AG09309 (cell line): ENCODE results near the gene VEPH1.

Source experiments
- DNase-seq: peaks from one replicate; pipeline ENCODE4 v3.0.0-alpha.2; 2010; ENCODE audit warnings: low read depth
- H3K4me3 ChIP-seq: 2 replicates; pipeline ENCODE4 v1.5.1; 2011; ENCODE audit warnings: mild to moderate bottlenecking, low read depth, low read length, moderate library complexity; ENCODE audit not compliant: control insufficient read depth
- TF ChIP-seq, protein P1 (sequence below): IDR thresholded peaks from 2 replicates; pipeline ENCODE4 v1.5.1; 2011; ENCODE audit warnings: mild to moderate bottlenecking, low read depth, low read length, inconsistent platforms; ENCODE audit not compliant: insufficient read depth, control insufficient read depth; ENCODE audit errors: missing control alignments

Gene VEPH1

DNA sequence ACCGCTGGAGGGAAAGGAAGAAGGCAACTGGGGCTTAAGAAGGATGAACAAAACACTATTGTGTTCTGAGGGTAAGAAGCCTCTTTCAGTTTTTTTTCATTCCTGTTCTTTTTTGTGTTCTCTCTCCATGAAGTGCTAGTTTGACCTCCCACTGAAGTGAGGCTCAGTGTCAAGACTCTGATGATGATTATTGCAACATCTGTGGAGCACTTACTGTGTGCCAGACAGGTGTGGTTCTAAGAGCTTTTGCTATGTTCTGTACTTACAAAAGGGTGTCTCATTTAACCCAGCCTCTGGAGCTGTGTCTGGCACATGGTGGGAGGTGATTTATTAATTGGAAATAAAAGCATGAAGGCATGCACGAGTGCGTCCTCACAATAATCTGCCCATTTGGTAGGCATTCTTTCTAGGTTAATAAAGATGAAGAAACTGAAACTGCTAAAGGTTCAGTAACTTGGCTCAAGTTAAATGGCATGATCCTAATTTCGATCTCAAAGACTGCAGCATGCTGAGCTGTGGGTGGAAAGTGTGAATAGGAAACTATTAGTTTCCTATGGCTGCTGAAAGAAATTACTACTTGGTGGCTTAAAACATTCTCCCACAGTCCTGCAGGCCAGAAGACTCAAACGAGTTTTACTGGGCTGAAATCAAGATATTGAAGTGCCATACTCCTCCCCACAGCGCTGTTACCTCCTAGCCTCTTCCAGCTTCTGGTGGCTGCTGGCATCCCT lies 38.5 kb upstream of the VEPH1 start:
- no peak overlapping the region for H3K4me3 ChIP-seq
- DNase-seq = no peak
- TF ChIP-seq, protein P1, sequence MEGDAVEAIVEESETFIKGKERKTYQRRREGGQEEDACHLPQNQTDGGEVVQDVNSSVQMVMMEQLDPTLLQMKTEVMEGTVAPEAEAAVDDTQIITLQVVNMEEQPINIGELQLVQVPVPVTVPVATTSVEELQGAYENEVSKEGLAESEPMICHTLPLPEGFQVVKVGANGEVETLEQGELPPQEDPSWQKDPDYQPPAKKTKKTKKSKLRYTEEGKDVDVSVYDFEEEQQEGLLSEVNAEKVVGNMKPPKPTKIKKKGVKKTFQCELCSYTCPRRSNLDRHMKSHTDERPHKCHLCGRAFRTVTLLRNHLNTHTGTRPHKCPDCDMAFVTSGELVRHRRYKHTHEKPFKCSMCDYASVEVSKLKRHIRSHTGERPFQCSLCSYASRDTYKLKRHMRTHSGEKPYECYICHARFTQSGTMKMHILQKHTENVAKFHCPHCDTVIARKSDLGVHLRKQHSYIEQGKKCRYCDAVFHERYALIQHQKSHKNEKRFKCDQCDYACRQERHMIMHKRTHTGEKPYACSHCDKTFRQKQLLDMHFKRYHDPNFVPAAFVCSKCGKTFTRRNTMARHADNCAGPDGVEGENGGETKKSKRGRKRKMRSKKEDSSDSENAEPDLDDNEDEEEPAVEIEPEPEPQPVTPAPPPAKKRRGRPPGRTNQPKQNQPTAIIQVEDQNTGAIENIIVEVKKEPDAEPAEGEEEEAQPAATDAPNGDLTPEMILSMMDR = no peak

DNA sequence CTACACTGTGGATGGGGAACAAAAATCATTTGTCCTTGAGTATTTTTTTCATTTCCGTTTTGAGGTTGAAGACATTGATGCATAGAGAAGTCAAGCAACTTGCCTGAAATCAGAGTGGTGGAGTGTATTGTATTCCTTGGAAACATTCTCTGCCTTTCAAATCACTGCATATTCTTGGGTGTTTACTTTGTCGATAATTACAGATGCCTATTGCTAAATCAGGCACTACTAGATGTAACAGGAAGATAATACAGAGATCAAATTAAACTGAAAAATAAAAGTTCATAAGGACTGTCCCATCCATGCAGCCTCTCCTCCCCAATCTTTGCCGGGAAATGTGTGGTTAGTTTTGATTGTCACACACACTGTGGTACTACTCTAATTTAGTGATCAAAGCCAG lies 37.4 kb upstream of the VEPH1 start:
- no peak for DNase-seq
- no peak overlapping the region for H3K4me3 ChIP-seq
- TF ChIP-seq, protein P1 = no peak

DNA sequence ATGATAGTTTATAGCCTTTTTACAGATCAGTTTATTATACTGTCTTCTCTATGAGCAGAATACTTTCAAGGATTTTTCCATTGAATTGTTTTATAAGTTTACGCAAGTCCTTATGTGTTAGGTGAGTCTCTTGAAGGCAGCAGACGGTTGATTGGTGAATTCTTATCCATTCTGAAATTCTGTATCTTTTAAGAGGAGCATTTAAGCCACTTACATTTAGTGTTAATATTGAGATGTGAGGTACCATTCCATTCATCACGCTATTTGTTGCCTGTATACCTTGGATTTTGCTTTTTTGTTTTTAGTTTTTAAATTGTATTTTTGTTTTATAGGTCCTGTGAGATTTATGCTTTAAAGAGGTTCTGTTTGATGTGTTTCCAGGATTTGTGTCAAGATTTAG lies 32.5 kb upstream of the VEPH1 start:
- TF ChIP-seq, protein P1 = no peak
- DNase-seq = no peak
- H3K4me3 ChIP-seq = no peak overlapping the region

DNA sequence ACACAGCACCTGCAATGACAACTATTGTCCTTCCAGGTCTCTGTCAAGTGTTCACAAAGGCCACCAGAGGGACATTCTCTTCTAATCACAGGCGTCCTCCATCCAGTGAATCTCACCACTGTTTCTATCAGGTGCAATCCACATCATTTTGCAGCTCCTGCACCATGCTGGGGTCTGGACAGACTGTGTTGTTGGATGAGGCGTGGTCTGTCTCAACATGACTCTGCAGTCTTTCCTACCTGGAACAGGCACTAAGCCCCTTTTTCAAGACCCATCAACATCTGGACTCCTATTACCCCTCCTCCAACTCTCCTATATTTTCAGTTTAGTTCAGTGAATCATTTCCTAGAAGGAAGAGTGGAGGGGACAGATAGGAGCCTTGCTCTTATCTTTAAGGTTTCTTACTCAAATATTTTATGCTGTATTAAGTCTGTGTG lies 31.5 kb upstream of the VEPH1 start:
- H3K4me3 ChIP-seq = no peak overlapping the region
- TF ChIP-seq, protein P1 = no peak
- DNase-seq = no peak

DNA sequence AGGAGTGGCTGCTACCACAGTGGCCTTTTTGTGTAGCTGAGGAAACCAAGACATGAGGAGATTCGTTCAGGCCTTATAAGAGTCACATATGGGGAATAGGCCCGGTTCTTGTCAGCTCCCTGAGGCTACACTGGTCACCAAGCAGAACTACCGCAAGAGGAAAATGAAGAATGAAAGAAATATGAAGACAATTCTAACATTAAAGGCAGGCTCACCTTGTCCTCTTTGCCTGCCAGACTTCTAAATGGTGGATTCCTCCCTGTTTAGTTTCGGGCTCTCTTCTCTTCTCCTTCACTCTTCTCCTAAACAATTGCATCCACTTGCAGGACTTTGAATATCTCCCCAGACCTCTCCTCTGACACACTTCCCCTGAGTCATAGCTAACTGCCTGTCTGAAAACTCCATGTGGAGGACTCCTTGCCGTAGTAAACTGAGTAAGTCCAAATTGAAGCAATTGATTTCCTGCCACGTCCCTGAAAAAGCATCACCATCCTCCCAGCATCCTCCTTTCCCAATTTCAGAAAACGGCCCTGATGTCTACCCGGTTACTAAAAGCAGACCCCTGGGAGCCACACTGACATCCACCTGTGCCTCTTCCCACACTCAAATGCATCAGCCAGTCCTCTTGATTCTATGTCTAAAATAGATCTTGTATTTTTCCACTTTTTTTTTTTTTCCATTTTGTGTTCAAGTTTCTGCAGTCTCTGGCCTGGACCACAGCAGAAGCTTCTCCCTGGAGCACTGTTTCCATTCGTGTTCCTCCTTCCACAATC lies 30.3 kb upstream of the VEPH1 start:
- DNase-seq = peak; percentile 76
- peak overlapping the region; percentile 48 for H3K4me3 ChIP-seq
- TF ChIP-seq, protein P1 = no peak

DNA sequence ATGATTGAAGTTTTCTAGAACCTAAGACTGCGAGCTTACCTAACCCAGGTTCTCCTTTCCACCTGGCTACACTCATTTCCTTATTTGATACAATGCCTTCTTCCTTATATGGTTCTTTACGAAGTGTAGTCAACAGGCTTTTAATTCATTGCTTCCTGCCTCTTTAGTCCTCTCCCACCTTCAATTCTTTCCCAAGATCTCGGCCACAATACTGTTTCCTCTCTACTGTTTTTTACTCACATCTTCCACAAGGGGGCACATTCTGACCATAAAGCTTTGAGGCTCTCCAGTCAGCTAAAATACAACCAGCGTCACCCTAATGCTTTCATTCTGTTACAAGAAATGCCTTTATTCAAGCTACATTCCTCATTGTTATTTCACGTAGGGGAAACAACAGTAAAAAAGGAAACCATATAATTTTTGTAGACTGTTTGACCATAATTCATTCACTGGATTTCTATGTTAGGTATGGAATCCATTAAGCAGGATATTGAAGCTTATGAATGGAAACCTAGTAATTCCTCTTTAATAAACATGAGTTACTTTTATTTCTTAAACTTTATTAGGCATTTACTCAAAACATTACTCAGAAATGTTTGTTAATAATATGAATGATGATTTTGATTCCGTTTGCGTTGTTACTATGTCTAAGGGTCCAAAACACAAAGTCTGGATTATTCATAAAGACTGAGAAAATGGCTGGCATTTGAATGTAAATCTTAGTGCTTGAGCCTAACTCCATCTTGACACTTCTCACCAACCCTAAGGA lies 29.5 kb upstream of the VEPH1 start:
- peak overlapping the region; percentile 48 for H3K4me3 ChIP-seq
- DNase-seq = peak; percentile 81
- TF ChIP-seq, protein P1 = peak; percentile 75
